Measurements from ENCODE around the gene DUSP23. TPM values are rescaled to one million over a fixed set of nuclear protein-coding genes. Genes with fewer than 3 reads are reported as not detected.

The DUSP23 gene
- total and polyA plus RNA-seq, 2 donors (not counting 3 experiments of a cell fraction or from before 2014, with no cell fraction given) = 82.5 to 197 TPM

DNA sequence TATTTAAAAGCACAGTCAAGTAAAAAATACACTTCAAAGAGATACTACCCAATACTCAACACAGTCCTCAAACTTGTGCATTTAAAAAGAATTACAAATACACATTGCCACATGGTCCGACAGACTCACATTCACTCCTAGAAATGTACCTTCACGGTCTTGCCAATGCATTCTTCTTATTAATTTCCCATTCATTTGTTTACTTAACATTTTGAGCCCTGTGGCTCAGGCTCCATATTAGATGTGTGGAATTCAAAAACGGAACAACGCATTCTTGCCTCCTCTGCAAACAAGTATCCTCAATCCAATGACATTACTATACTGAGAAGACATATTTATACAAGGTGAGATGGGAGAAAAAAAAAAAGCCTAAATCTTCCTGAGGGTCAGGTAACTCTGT lies 2.5 kb upstream of the DUSP23 start:
- Histone ChIP-seq H2AFZ (ENCODE audit: low read depth, low read length) (no peak overlapping the region), H3K9me1 (replicated peaks; ENCODE audit: control insufficient read depth, extremely low read depth, insufficient read depth, low read length) (no peaks in the 10 kb centered on the region), H3K4me2 (ENCODE audit: insufficient read depth, low read length) (peak overlapping the region; percentile 26), H3K4me3 (replicated peaks in 1 of 3; ENCODE audit: insufficient read depth in 1 of 3, low read depth in 1 of 3, low read length in 3 of 3) (no peak overlapping the region), H3K27ac (ENCODE audit: insufficient read depth, low read depth, low read length) (peak overlapping the region; percentile 92), H3K9ac (replicated peaks; ENCODE audit: extremely low read depth, insufficient read depth, low read length) (no peak overlapping the region), H3K36me3 (ENCODE audit: control insufficient read depth in 2 of 2, extremely low read depth in 1 of 2, insufficient read depth in 2 of 2, low read length in 2 of 2) (peaks cover 0 to 4% of the 10 kb centered on the region in 2 experiments), H3K9me3 (replicated peaks; ENCODE audit: control insufficient read depth, insufficient read depth, low read length) (no peaks in the 10 kb centered on the region), H3K4me1 (ENCODE audit: control insufficient read depth, extremely low read depth, insufficient read depth, low read length) (peaks cover 68% of the 10 kb centered on the region), H4K20me1 (replicated peaks; ENCODE audit: control insufficient read depth, extremely low read depth, insufficient read depth, low read length) (no peaks in the 10 kb centered on the region), H3K27me3 (ENCODE audit: control insufficient read depth in 2 of 2, insufficient read depth in 2 of 2, low read length in 2 of 2) (no peaks in the 10 kb centered on the region), H3K79me2 (ENCODE audit: control insufficient read depth, insufficient read depth, low read length) (peaks cover 11% of the 10 kb centered on the region)
- DNase-seq (ENCODE audit: low read depth, low spot score) (peak; percentile 54), FAIRE-seq (peak; percentile 69)
- ChIA-PET POLR2A (no interaction called here), CTCF (interaction anchor here (0.7 to 4.0 kb wide), 11 partner anchors 12 to 618 kb away, joined by 3 to 61 read pairs (median 7); no protein-coding TSS in a partner anchor)
- dilution Hi-C loops (cut with MboI; ENCODE audit: extremely low pct_ligation_motif_present, low sequenced_read_pairs) = loop anchor here (25.0 kb wide), 1 partner anchor 291 kb away; no protein-coding TSS in a partner anchor
- BruUV-seq (replicated peaks) = no TSS peak
- TF ChIP-seq MYC (IDR thresholded peaks at IDR 0.05; ENCODE audit: low read depth, low read length) (no peak), JUN (IDR thresholded peaks at IDR 0.05; ENCODE audit: borderline replicate concordance, insufficient read depth, insufficient read length, low read depth) (no peak), CTCF (IDR thresholded peaks at IDR 0.05; ENCODE audit: extremely low read depth in 1 of 2, insufficient read depth in 1 of 2, low read depth in 1 of 2, low read length in 2 of 2) (no peak), POLR2A (IDR thresholded peaks at IDR 0.05; ENCODE audit: low read depth, low read length) (no peak), MAX (IDR thresholded peaks at IDR 0.05; ENCODE audit: insufficient read depth, insufficient read length) (no peak), POLR2AphosphoS5 (IDR thresholded peaks at IDR 0.05; ENCODE audit: insufficient read depth, low read depth, low read length) (no peak), FOS (IDR thresholded peaks at IDR 0.05; ENCODE audit: borderline replicate concordance, insufficient read depth, low read length) (no peak), GATA2 (IDR thresholded peaks at IDR 0.05; ENCODE audit: insufficient read depth, insufficient read length, low read depth, low read length) (no peak), EZH2 (IDR thresholded peaks at IDR 0.05; ENCODE audit: borderline replicate concordance, low read depth, low read length, severe bottlenecking) (no peak)
- intact Hi-C loops (cut with micrococcal nuclease) = loop anchor here (2.0 to 5.0 kb wide), 3 partner anchors 286 to 567 kb away; no protein-coding TSS in a partner anchor
